Hematopoietic multipotent progenitor cell treated with erythropoietin and hydrocortisone succinate and interleukin-3 and kit ligand, for 8 days (in vitro differentiated cells): ENCODE data around the gene CCDC40.
A peak's percentile ranks its signal among the peaks of the same experiment; 100 is the strongest.

Experiments
- DNase-seq: peaks from one replicate; pipeline ENCODE4 v3.0.0-alpha.2; 2015

CCDC40 gene

DNA sequence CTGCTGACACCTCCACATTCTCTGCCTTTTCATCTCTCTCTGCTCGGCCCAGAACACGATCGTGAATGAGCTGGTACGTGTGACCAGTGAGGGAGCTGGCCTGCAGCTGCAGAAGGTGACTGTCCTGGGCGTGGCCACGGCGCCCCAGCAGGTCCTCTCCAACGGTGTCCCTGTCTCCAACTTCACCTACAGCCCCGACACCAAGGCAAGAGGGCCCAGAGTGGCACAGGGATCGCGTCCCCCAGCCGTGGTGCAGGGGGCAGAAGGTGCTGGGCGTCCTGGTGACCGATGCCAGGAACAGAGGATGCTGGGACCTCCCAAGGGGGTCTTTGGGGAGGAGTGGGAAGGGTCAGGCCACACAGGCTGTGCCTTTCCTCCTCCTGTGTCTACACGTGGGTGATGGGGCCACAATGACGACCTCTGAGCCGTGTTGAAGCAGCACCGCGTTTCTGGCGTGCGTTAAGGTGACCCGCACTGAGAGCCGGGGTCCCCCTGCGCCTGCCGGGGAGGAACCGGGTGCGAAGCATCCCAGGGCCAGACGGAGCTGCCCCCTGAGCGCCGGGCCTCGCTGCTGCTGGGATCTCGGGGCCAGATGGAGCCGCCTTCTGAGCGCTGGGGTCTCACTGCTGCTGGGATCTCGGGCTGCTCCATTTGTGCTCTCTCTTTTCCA, 82.3 kb downstream of the CCDC40 start:
- DNase-seq, result no peak

DNA sequence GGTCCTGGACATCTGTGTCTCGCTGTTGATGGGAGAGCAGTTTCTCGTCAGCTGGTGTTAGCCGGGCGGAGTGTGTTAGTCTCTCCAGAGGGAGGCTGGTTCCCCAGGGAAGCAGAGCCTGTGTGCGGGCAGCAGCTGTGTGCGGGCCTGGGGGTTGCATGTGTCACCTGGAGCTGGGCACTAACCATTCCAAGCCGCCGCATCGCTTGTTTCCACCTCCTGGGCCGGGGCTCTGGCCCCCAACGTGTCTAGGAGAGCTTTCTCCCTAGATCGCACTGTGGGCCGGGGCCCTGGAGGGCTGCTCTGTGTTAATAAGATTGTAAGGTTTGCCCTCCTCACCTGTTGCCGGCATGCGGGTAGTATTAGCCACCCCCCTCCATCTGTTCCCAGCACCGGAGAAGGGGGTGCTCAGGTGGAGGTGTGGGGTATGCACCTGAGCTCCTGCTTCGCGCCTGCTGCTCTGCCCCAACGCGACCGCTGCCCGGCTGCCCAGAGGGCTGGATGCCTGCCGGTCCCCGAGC, 82.9 kb downstream of the CCDC40 start:
- DNase-seq, result no peak

- DNase-seq, result no peak
Observed at GRCh38 chr17:80119839-80120238, 83.4 kb downstream of the CCDC40 start.

DNA sequence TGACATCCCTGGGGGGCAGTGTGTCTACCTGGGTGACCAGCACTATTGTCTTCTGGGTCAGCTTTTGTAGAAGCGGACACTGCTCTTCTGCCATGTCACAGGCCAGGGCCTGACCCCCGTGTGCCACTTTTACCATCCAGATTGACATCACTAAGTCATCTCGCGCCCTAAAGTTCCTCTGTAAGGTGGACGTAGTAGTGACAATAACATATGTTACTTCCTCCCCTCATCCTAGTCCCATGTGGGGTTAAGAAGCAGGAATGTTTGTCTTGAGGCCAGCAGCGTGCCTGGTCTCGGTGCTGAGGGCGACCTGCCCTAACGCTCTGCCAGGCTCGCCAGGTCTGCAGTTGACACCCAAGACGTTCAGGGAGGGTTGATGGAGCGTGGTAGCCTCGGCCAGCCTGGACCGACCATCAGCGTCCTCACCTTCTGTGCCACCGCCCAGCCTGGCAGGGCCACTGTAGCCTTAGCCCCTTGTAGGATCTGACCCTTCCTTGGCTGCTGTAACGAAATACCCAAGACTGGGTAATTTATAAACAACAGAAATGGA, 85.7 kb downstream of the CCDC40 start:
- DNase-seq, result no peak

GRCh38 chr17:80122926-80123505, 86.6 kb downstream of the CCDC40 start:
- no peak for DNase-seq

DNA sequence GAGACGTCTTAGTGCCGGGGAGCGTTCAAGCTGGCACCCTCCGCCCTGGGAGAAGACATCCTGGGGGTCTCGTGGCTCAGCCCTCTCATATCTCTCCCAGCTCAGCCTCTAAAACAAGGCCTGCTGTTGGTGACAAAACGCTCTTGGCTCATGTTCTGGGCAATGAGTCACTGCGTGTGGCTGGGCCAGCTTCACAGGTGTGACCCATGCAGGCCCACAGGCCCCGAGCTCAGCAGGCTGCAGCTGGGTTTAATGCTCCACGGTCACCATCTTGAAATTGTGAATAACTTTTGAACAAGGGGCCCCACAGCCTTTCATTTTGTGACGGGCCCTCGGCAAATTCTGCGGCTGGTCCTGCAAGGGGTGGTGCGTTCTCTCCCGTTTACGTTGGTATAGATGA, 87.3 kb downstream of the CCDC40 start:
- no peak for DNase-seq

DNA sequence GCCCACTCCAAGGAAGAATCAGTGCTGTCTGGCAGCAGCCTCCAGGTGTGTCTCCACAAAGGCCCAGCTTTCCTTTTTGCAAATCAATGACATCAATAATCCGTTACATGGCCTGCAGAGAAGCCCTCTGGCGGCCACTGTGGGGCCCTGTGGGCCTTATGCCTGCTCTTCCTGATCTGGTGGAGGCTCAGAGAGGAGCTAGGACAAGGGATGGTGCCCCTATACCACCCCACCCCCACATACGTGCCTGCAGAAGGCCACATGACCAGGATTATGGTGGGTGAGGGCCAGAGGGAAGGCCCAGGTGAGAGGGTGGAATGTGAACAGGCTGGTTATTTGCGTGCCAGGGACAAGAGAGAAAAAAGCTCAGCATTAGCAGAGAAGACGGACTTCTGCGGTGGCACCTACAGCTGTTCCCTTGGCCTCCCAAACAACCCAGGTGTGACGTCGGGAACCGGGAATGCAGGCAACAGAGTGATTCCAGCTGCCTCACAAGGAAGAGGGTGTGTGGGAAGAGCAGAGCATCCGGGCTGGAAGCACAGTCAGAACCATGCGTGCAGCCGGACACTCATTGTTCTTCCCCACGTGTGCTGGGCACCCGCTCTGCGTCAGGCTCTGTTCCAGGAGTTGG, 88.0 kb downstream of the CCDC40 start:
- DNase-seq, result no peak

- DNase-seq, result no peak
Observed at GRCh38 chr17:80125656-80126448, 89.4 kb downstream of the CCDC40 start.

- DNase-seq, result no peak
Observed at GRCh38 chr17:80126449-80126715, 89.9 kb downstream of the CCDC40 start.

DNA sequence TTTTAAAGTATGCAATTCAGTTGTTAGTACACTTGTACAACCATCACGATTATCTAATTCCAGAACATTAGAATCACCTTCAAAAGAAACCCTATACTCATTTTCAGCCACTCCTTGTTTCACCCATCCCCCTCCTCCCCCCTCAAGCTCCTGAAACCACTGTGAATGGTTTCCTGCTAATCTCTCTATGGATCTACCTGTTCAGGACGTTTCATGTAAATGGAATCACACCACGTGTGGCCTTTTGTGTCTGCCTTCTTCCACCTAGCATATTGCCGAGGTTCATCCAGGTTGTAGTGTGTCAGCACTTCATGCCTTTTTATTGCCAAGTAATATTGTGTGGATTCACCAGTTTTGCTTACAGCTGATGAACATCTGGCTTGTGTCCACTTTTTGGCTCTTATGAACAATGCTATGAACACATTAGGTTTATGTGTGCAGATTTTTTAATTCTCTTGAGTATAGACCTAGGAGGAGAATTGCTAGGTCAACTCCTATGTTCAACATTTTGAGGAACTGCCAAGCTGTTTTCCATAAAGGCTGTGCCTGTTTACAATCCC, 92.6 kb downstream of the CCDC40 start:
- DNase-seq, result no peak

DNA sequence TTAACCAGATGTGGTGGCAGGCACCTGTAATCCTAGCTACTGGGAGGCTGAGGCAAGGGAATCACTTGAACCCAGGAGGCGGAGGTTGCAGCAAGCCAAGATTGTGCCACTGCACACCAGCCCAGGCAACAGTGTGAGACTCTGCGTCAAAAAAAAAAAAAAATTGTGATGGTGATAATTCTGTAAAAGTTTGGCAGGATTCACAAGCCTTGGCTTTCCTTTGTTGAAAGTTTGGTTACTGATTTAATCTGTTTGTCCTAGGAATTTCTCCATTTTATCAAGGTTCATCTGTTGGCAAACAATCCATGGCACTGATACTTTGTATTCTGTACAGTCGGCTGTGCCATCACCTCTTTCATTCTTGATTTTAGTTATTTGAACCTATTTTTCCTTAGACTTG, 94.5 kb downstream of the CCDC40 start:
- DNase-seq, result no peak

DNA sequence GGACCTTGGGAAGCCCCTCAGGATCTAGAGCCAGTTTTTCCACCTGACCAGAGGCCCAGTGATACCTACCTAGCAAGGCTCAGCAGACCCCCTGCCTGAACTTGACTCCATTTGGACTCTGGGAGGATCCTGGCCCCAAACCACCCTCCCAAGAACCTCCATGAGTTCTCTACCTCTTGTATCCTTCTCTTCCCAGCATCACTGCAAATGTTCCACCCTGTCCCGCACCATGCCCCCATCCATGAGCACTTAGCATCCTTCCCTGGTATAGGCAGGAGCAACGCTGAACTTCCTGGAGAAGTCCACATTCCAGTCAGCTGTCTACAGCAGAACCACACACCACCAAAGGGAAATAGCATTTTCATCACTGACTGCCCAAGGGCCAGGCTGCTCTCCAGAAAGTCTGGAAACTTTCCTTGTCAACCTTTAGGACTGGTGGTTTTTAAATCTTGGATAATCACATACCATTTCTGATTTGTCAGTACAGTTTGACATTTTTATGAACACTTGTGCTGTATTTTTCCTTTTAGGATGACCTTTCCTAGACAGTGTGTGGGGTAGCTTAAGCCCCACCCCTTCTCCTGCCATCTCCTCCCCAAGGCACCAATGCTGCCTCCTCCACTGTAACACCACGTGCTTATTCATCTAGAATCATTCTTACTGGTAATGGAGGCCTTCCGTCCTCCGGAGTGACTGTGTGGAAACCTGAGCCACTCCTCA, 96.6 kb downstream of the CCDC40 start:
- DNase-seq, result no peak

DNA sequence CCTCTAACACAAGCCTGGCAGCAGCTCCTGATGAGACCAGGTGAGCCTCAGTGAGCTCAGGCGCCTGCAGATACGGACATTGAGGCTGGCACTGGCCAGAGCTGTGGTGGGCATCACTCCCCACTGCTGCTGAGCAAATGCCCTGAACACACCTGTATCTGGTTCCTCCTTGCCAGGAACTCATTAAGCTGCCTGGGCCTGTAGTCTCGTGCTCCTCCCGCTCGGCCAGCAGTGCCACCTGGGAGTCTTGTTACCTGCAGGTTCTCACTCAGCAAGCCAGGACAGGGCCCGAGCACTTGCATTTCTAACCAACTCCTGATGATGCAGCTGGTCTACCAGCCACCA, 97.2 kb downstream of the CCDC40 start:
- no peak for DNase-seq

DNA sequence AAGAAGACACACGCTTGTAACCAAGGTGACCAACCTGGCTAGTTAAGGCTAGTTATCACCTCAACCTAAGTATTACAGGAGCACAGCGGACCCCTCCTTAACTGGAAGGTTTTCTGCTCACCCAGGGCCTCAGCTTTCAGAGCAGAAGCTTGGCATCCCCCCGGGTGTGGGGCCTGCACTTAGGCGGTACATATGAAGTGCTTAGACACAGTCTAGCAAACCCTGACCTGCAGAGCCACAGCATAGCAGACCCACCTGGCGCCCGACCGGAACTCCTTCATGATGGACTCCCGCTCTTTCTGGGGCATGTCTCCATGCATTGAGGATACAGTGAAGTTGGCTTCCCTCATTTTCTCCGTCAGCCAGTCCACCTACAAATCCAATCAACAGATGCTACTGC, 100.7 kb downstream of the CCDC40 start:
- DNase-seq, result no peak

DNA sequence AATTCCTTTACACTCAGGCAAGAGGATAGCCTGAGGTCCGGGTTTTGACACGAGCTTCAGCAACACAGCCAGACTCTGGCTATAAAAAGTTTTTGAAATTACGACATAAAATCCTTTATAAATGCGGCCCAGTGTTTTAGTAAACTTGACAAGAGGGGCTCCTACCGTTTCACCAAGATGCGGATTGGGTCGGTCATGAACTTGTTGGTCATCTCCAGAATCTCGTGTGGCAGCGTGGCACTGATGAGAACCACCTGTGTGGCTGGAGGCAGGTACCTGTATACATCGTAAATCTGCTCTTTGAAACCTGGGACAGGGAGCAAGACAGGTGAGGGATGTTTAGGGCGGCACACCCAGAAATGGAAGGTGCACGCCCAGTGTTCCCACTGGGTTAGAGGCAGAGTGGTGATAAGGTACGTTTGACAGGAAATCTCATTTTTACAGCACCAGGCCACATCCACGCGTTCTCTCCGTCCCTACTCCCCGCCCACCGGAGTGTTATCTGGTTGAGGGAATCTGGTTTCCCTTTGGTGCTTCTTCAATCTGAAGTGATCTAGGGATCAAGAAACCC, 102.5 kb downstream of the CCDC40 start:
- DNase-seq, result no peak

GRCh38 chr17:80141463-80142165, 105.2 kb downstream of the CCDC40 start:
- DNase-seq, result no peak

DNA sequence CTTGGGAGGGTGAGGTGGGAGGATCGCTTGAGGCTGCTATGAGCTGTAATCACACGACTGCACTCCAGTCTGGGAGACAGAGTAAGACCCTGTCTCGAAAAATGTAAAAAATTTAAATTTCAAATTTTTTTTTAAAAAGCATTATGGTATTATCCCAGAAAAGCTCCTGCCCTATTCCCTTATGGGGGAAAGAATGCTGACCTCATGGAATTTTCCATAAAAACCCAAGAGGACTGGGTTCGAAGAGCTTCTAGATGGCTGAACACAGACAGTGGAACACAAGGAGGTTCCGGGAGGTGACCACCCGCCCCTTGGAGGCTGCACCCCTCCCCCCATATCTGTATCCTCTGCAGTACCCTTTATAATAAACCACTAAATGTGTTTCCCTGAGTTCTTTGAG, 106.5 kb downstream of the CCDC40 start:
- no peak for DNase-seq

DNA sequence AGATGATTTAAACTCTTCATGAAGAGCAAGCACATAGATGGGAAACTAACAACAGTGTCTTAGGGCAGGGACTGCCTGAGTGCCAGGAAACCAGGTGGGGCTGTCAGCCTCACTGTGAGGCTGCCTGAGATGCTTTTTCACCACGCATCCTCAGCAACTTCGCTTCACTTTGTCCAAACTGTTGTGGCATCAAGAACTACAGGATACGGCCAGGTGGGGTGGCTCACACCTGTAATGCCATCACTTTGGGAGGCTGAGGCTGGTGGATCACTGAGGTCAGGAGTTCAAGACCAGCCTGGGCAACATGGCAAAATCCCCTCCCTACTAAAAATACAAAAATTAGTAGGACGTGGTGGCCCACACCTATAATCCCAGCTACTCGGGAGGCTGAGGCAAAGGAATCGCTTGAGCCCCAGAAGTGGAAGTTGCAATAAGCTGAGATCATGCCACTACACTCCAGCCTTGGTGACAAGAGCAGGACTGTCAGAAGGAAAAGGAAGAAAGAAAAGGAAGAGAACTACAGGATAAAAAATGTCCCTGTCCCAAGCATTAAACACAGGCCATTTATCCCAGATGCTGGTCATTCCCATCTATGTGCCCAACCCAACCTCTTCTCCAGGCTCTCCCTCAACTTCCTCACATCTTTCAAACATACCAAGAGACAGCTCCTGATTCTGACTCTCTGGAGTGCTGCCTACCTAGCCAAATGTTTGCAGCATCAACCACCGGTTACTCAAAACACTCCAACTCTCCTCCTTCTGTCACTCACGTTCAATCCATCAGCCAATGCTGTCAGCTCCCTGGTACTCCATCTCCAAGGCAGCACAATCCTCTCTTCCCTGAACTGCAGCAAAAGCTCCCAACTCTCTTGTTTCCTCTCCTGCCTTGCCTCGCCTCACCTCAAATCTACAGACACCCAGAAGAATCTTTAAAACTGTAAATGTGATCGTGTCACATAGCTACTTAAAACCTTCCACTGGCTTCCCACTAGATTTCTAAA, 108.9 kb downstream of the CCDC40 start:
- peak; percentile 16 for DNase-seq

DNA sequence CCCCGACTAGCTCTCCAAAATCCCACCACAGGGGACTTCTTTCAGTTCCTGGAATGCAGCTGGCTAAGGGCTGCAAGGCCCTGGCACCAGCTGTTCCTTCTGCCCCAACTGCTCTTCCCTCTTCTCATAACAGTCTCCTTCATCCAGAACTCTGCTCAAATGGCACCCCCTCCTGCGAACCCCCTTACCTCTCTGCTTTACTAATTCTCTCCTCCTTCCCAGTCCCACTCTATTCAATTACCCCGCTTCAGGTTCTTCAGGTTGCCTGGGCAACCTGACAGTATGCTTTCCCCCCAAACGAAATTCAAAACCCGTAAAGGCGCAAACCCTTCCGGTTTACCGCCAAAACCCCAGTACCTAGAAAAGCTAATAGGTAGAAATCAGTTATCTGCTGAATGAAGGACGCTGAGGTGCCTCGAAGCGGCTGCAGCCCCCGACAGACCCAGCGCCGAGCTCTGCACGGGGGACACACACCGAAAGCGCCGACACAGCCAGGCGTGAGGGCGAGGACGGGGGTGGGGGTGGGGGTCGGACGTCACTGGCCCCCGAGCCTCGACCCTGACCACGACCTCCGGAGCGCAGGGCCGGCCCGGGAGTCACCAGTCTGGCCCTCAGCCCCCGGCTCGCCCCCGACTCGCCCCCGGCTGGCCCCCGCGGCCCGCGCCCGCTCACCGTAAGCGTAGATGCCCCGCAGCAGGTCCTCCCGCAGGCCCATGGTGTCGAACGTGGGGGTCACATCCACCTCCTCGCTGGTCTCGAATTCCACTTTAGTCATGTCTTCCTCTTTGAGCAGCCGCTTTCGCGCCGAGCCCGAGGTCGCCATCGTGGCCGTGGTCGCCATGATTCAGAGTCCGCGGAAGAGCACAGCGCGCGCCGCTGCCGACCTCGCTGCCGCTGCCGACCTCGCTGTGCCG, 109.9 kb downstream of the CCDC40 start:
- peak; percentile 31 for DNase-seq
